Glomerular visceral epithelial cell (primary cell): Measurements from ENCODE around the gene CDR2.
"Not testable (repeated sequence)": the region's sequence is repeated elsewhere in the genome, so short reads cannot be mapped to it uniquely, and the experiment has no call there.

Experiments
- DNase-seq: peaks from one replicate; pipeline ENCODE4 v3.0.0-alpha.2; 2016; ENCODE audit errors: extremely low spot score

The CDR2 gene

GRCh38 chr16:22374311-22375116 is at the start of gene CDR2:
Gene CDR2 (minus strand): TSS chr16:22374619. CDS start chr16:22374309, 310 bp downstream.
- DNase-seq: peak; percentile 97

GRCh38 chr16:22423716-22424115 is 49.3 kb upstream of the CDR2 start:
- DNase-seq: no peak

- no peak for DNase-seq
Measured at GRCh38 chr16:22421136-22421535, 46.7 kb upstream of the CDR2 start.

GRCh38 chr16:22420606-22421135 is 46.3 kb upstream of the CDR2 start:
- DNase-seq: no peak

GRCh38 chr16:22419908-22420307 is 45.5 kb upstream of the CDR2 start:
- no peak for DNase-seq

- DNase-seq: no peak
Measured at GRCh38 chr16:22418826-22419225, 44.4 kb upstream of the CDR2 start.

- DNase-seq: not testable (repeated sequence)
Measured at GRCh38 chr16:22417798-22418197, 43.4 kb upstream of the CDR2 start.

- no peak for DNase-seq
Measured at GRCh38 chr16:22417019-22417418, 42.6 kb upstream of the CDR2 start.

GRCh38 chr16:22413819-22414218 is 39.4 kb upstream of the CDR2 start:
- no peak for DNase-seq

GRCh38 chr16:22407486-22407885 is 33.1 kb upstream of the CDR2 start:
- no peak for DNase-seq

- DNase-seq: no peak
Measured at GRCh38 chr16:22402191-22402590, 27.8 kb upstream of the CDR2 start.

GRCh38 chr16:22400900-22401299 is 26.5 kb upstream of the CDR2 start:
- DNase-seq: no peak

GRCh38 chr16:22397931-22398330 is 23.5 kb upstream of the CDR2 start:
- DNase-seq: no peak

- peak; percentile 89 for DNase-seq
Measured at GRCh38 chr16:22397464-22397863, 23.0 kb upstream of the CDR2 start.

- no peak for DNase-seq
Measured at GRCh38 chr16:22395960-22396359, 21.5 kb upstream of the CDR2 start.

- no peak for DNase-seq
Measured at GRCh38 chr16:22394121-22394520, 19.7 kb upstream of the CDR2 start.

GRCh38 chr16:22388101-22388644 is 13.8 kb upstream of the CDR2 start:
- no peak for DNase-seq

- peak; percentile 67 for DNase-seq
Measured at GRCh38 chr16:22386976-22387375, 12.6 kb upstream of the CDR2 start.

GRCh38 chr16:22385196-22385595 is 10.8 kb upstream of the CDR2 start:
- no peak for DNase-seq

GRCh38 chr16:22383827-22384226 is 9.4 kb upstream of the CDR2 start:
- DNase-seq: no peak

GRCh38 chr16:22381392-22381791 is 7.0 kb upstream of the CDR2 start:
- DNase-seq: no peak

GRCh38 chr16:22380529-22380928 is 6.1 kb upstream of the CDR2 start:
- DNase-seq: no peak

GRCh38 chr16:22379656-22380055 is 5.2 kb upstream of the CDR2 start:
- DNase-seq: no peak
